Measurements from ENCODE around the gene TTLL11.

The TTLL11 gene

GRCh38 chr9:121781701-121782464, 311.2 kb downstream of the TTLL11 start:
- ATAC-seq, result no peak

GRCh38 chr9:121781145-121781548, 312.0 kb downstream of the TTLL11 start:
- ATAC-seq, result no peak
- TF ChIP-seq ZNF70 (CRISPR knock-in tag; IDR thresholded peaks at IDR 0.05), result no peak
- TF ChIP-seq RARB (CRISPR knock-in tag; IDR thresholded peaks at IDR 0.05), result no peak
- no peak for TF ChIP-seq PPARA (CRISPR knock-in tag; IDR thresholded peaks at IDR 0.05; ENCODE audit: borderline replicate concordance)
- TF ChIP-seq, protein P1, sequence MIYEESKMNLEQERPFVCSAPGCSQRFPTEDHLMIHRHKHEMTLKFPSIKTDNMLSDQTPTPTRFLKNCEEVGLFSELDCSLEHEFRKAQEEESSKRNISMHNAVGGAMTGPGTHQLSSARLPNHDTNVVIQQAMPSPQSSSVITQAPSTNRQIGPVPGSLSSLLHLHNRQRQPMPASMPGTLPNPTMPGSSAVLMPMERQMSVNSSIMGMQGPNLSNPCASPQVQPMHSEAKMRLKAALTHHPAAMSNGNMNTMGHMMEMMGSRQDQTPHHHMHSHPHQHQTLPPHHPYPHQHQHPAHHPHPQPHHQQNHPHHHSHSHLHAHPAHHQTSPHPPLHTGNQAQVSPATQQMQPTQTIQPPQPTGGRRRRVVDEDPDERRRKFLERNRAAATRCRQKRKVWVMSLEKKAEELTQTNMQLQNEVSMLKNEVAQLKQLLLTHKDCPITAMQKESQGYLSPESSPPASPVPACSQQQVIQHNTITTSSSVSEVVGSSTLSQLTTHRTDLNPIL (CRISPR knock-in tag; IDR thresholded peaks at IDR 0.05; ENCODE audit: low read depth), result no peak
- no peak for TF ChIP-seq BACH2 (CRISPR knock-in tag; IDR thresholded peaks at IDR 0.05; ENCODE audit: borderline replicate concordance)
- TF ChIP-seq ZFP3 (CRISPR knock-in tag; IDR thresholded peaks at IDR 0.05), result no peak
- no peak for TF ChIP-seq OSR1 (CRISPR knock-in tag; IDR thresholded peaks at IDR 0.05)
- TF ChIP-seq CSDC2 (CRISPR knock-in tag; IDR thresholded peaks at IDR 0.05), result no peak
- TF ChIP-seq ZFP30 (CRISPR knock-in tag; IDR thresholded peaks at IDR 0.05), result no peak
- no peak for TF ChIP-seq ESRRG (CRISPR knock-in tag; IDR thresholded peaks at IDR 0.05)
- no peak for TF ChIP-seq TOX (CRISPR knock-in tag; IDR thresholded peaks at IDR 0.05; ENCODE audit: borderline replicate concordance)
- no peak for TF ChIP-seq SNAI2 (CRISPR knock-in tag; IDR thresholded peaks at IDR 0.05)

More at GRCh38 chr9:121781701-121782464, 311.2 kb downstream of the TTLL11 start:
- TF ChIP-seq CSRNP3 (CRISPR knock-in tag; IDR thresholded peaks at IDR 0.05) (no peak), ESRRG (CRISPR knock-in tag; IDR thresholded peaks at IDR 0.05) (no peak), ISL1 (CRISPR knock-in tag; IDR thresholded peaks at IDR 0.05) (no peak), GLIS3 (CRISPR knock-in tag; IDR thresholded peaks at IDR 0.05) (no peak), TSHZ2 (CRISPR knock-in tag; IDR thresholded peaks at IDR 0.05) (no peak), TCF4 (CRISPR knock-in tag; IDR thresholded peaks at IDR 0.05; ENCODE audit: borderline replicate concordance) (no peak), RARB (CRISPR knock-in tag; IDR thresholded peaks at IDR 0.05) (no peak), ZNF565 (CRISPR knock-in tag; conservative IDR thresholded peaks at IDR 0.05; ENCODE audit: low read depth) (no peak), ZNF70 (CRISPR knock-in tag; IDR thresholded peaks at IDR 0.05) (no peak)
- TF ChIP-seq, protein P2, sequence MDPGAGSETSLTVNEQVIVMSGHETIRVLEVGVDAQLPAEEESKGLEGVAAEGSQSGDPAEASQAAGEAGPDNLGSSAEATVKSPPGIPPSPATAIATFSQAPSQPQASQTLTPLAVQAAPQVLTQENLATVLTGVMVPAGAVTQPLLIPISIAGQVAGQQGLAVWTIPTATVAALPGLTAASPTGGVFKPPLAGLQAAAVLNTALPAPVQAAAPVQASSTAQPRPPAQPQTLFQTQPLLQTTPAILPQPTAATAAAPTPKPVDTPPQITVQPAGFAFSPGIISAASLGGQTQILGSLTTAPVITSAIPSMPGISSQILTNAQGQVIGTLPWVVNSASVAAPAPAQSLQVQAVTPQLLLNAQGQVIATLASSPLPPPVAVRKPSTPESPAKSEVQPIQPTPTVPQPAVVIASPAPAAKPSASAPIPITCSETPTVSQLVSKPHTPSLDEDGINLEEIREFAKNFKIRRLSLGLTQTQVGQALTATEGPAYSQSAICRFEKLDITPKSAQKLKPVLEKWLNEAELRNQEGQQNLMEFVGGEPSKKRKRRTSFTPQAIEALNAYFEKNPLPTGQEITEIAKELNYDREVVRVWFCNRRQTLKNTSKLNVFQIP (CRISPR knock-in tag; IDR thresholded peaks at IDR 0.05; ENCODE audit: borderline replicate concordance, low read depth), result no peak
- TF ChIP-seq, protein P3, sequence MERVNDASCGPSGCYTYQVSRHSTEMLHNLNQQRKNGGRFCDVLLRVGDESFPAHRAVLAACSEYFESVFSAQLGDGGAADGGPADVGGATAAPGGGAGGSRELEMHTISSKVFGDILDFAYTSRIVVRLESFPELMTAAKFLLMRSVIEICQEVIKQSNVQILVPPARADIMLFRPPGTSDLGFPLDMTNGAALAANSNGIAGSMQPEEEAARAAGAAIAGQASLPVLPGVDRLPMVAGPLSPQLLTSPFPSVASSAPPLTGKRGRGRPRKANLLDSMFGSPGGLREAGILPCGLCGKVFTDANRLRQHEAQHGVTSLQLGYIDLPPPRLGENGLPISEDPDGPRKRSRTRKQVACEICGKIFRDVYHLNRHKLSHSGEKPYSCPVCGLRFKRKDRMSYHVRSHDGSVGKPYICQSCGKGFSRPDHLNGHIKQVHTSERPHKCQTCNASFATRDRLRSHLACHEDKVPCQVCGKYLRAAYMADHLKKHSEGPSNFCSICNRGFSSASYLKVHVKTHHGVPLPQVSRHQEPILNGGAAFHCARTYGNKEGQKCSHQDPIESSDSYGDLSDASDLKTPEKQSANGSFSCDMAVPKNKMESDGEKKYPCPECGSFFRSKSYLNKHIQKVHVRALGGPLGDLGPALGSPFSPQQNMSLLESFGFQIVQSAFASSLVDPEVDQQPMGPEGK (CRISPR knock-in tag; IDR thresholded peaks at IDR 0.05; ENCODE audit: borderline replicate concordance), result no peak

Data from SK-N-SH treated with all-trans-retinoic acid at 6 μM for 48 hours (cell line).